ENCODE measurements around the gene SLC1A7. TPM values are rescaled to one million over a fixed set of nuclear protein-coding genes. Genes with fewer than 3 reads are reported as not detected.

SLC1A7 gene
- 1.00 and 5.8 TPM in 2 replicates for total RNA-seq

DNA sequence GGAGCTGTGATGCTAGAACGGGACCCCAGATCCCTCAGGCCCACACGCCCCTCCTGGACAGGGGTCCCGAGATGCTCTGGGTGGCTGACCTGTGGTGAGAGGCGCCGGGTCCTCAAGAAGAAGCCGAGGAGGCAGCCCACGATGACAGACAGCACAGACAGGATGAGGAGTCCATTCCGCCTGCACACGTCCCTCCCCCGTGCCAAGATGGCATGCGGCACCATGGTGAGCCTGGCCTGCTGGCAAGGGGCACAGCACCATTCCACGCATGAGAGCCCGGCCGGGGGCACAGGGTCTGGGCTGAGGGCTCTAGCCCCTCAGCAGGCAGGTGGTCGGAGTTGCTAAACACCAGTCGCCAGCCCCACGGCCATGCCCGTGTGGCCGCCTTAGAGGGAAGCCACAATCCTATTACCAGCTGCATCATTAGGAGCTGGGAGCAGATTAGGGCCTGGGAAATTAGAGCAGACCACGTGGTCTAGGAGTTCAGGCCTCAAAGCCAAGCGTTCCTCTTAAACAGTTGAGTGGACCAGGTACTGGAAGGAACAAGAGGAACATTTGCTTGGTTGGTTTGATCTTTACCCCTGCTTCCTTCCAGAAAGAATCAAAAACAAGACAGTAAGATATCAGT is at the start of gene SLC1A7:
SLC1A7 (minus strand) TSS at position 413 of the 628 bp plus-strand sequence; CDS start at position 224, 189 bp downstream.

DNA sequence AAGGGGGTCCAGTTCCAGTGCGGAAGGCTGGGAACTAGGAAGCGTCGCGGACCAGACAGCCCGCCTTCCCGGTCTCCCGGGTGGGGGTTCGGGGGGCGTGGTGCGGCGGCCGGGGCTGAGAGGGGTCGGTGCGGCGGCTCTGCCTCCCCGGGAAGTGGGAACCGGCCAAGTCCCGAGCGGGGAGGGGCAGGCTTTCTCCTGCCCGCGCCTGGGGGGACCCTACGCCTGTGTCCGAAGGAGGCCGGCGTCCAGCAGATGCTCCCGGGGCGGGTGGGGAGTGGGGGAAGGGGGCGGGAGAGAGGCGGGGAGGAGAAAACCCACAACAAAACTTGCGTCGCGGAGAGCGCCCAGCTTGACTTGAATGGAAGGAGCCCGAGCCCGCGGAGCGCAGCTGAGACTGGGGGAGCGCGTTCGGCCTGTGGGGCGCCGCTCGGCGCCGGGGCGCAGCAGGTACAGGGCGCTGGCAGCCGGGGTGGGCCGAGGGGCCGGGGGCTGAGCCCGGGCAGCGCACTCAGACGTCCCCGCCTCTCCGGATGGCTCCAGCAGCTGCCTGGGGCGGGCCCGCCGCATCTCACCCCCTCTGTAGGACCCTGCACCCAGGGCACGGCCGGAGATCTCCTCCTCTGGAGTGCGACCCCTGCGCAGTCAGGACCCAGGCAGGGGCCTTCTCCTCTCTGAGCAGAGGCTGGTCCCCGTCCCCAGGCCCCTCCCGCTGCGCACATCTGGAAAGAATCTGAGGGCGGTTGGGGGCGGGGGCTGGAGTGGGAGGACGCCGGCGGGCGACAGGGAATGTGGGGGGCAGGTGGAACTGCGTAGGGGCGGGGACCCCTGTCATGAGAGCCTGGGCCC is 80.4 kb downstream of the SLC1A7 start, which contains the start of gene PODN:
PODN (plus strand) TSS at position 355 of the 849 bp plus-strand sequence. CDS start 7,643 bp downstream, outside the sequence.

Other genes starting within 250 kb of the SLC1A7 start
- 38.4 and 51.9 TPM in 2 replicates for gene ECHDC2, start 220.9 kb downstream of the SLC1A7 start, total RNA-seq
- gene SCP2, start 215.4 kb downstream of the SLC1A7 start, total RNA-seq: 194 and 238 TPM in 2 replicates
- 56.5 and 58.7 TPM in 2 replicates for gene PODN, start 80.4 kb downstream of the SLC1A7 start, total RNA-seq
- 13.2 and 16.8 TPM in 2 replicates for gene CPT2, start 54.2 kb upstream of the SLC1A7 start, total RNA-seq
- gene CZIB, start 78.0 kb upstream of the SLC1A7 start, total RNA-seq: 52.1 and 61.4 TPM in 2 replicates
- 30.2 and 36.1 TPM in 2 replicates for gene MAGOH, start 95.9 kb upstream of the SLC1A7 start, total RNA-seq
- gene LRP8, start 185.4 kb upstream of the SLC1A7 start, total RNA-seq: 11.5 and 15.6 TPM in 2 replicates